H9 (cell line): ENCODE data around the gene NRCAM. TPM values are rescaled to one million over a fixed set of nuclear protein-coding genes. Genes with fewer than 3 reads are reported as not detected.
"Not testable (repeated sequence)": the region's sequence is repeated elsewhere in the genome, so short reads cannot be mapped to it uniquely, and the experiment has no call there.

Source experiments
- DNase-seq: peaks from one replicate; pipeline ENCODE4 v3.0.0-alpha.2; 2017
- H2AFZ ChIP-seq: one replicate; pipeline ENCODE4 v1.6.1; 2013; ENCODE audit warnings: mild to moderate bottlenecking, low read length, control low read depth, moderate library complexity
- H2AK5ac ChIP-seq: 2 replicates; pipeline ENCODE4 v1.6.1; 2013; ENCODE audit warnings: low read length, control low read depth, mixed read lengths; ENCODE audit not compliant: insufficient read length
- H2BK120ac ChIP-seq: one replicate; pipeline ENCODE4 v1.6.1; 2013; ENCODE audit warnings: low read depth, mild to moderate bottlenecking, low read length, control low read depth, inconsistent platforms; ENCODE audit not compliant: poor library complexity, severe bottlenecking
- H2BK12ac ChIP-seq: 2 replicates; pipeline ENCODE4 v1.6.1; 2013; ENCODE audit warnings: low read length, control low read depth, mixed read lengths, low read depth; ENCODE audit not compliant: insufficient read length
- H2BK15ac ChIP-seq: 2 replicates; pipeline ENCODE4 v1.6.1; 2013; ENCODE audit warnings: low read depth, low read length, control low read depth
- H2BK20ac ChIP-seq: one replicate; pipeline ENCODE4 v1.6.1; 2013; ENCODE audit warnings: low read depth, mild to moderate bottlenecking, low read length, control low read depth, inconsistent platforms; ENCODE audit not compliant: poor library complexity, severe bottlenecking
- H2BK5ac ChIP-seq: 2 replicates; pipeline ENCODE4 v1.6.1; 2013; ENCODE audit warnings: low read length, control low read depth, mixed read lengths; ENCODE audit not compliant: insufficient read length
- H3K14ac ChIP-seq: 2 replicates; pipeline ENCODE4 v1.6.1; 2013; ENCODE audit warnings: low read length, control low read depth; ENCODE audit not compliant: insufficient read depth
- H3K18ac ChIP-seq: 2 replicates; pipeline ENCODE4 v1.6.1; 2013; ENCODE audit warnings: low read depth, mild to moderate bottlenecking, mixed read lengths, low read length, control low read depth; ENCODE audit not compliant: insufficient read length
- H3K23ac ChIP-seq: 2 replicates; pipeline ENCODE4 v1.6.1; 2013; ENCODE audit warnings: low read length, control low read depth, mixed read lengths, low read depth; ENCODE audit not compliant: insufficient read length
- H3K23me2 ChIP-seq: 2 replicates; pipeline ENCODE4 v1.6.1; 2013; ENCODE audit warnings: low read depth, mild to moderate bottlenecking, mixed read lengths, low read length, control low read depth; ENCODE audit not compliant: insufficient read length, poor library complexity, severe bottlenecking
- H3K27ac ChIP-seq: 2 replicates; pipeline ENCODE4 v1.5.1; 2013; ENCODE audit warnings: low read length, control low read depth, mixed read lengths, low read depth; ENCODE audit not compliant: insufficient read length
- H3K27me3 ChIP-seq: 2 replicates; pipeline ENCODE4 v1.6.1; 2013; ENCODE audit warnings: low read length, control low read depth, inconsistent platforms; ENCODE audit not compliant: insufficient read depth
- H3K4ac ChIP-seq: 2 replicates; pipeline ENCODE4 v1.6.1; 2013; ENCODE audit warnings: low read depth, mild to moderate bottlenecking, control low read depth, inconsistent platforms, low read length, moderate library complexity
- H3K4me1 ChIP-seq: 2 replicates; pipeline ENCODE4 v1.6.1; 2013; ENCODE audit warnings: low read length, control low read depth, inconsistent platforms; ENCODE audit not compliant: insufficient read depth
- H3K4me2 ChIP-seq: 2 replicates; pipeline ENCODE4 v1.6.1; 2013; ENCODE audit warnings: low read length, control low read depth, mixed read lengths; ENCODE audit not compliant: insufficient read length, insufficient read depth
- H3K56ac ChIP-seq: 2 replicates; pipeline ENCODE4 v1.6.1; 2013; ENCODE audit warnings: low read depth, mild to moderate bottlenecking, mixed read lengths, low read length, control low read depth; ENCODE audit not compliant: insufficient read length
- H3K79me1 ChIP-seq: 2 replicates; pipeline ENCODE4 v1.6.1; 2013; ENCODE audit warnings: low read depth, mild to moderate bottlenecking, moderate library complexity, low read length, control low read depth, inconsistent platforms; ENCODE audit not compliant: insufficient read depth, poor library complexity, severe bottlenecking
- H3K79me2 ChIP-seq: 2 replicates; pipeline ENCODE4 v1.6.1; 2013; ENCODE audit warnings: low read length, control low read depth, inconsistent platforms; ENCODE audit not compliant: insufficient read depth
- H3K9ac ChIP-seq: 2 replicates; pipeline ENCODE4 v1.6.1; 2013; ENCODE audit warnings: low read length, control low read depth, mixed read lengths; ENCODE audit not compliant: insufficient read length; ENCODE audit errors: extremely low read depth
- H3K9me3 ChIP-seq: one replicate; pipeline ENCODE4 v1.6.1; 2013; ENCODE audit warnings: low read depth, low read length, inconsistent platforms; ENCODE audit not compliant: control insufficient read depth
- H3T11ph ChIP-seq: one replicate; pipeline ENCODE4 v1.6.1; 2013; ENCODE audit warnings: mild to moderate bottlenecking, low read length, control low read depth, inconsistent platforms
- H4K20me1 ChIP-seq: one replicate; pipeline ENCODE4 v1.6.1; 2013; ENCODE audit not compliant: control insufficient read depth, insufficient read length, insufficient read depth
- H4K5ac ChIP-seq: 2 replicates; pipeline ENCODE4 v1.6.1; 2013; ENCODE audit warnings: low read depth, mild to moderate bottlenecking, mixed read lengths, low read length, control low read depth; ENCODE audit not compliant: insufficient read length
- H4K8ac ChIP-seq: replicated peaks from 2 replicates; pipeline ENCODE4 v1.6.1; 2013; ENCODE audit warnings: low read length, control low read depth, mixed read lengths, low read depth; ENCODE audit not compliant: insufficient read length
- H4K91ac ChIP-seq: 2 replicates; pipeline ENCODE4 v1.6.1; 2013; ENCODE audit warnings: low read depth, mild to moderate bottlenecking, moderate library complexity, mixed read lengths, low read length, control low read depth; ENCODE audit not compliant: insufficient read length
- H3K27ac Mint-ChIP-seq, 3 experiments: 2 replicates in 2 of 3; 3 replicates in 1 of 3; pipeline ENCODE4 v1.8.0; 2020 to 2021; ENCODE audit warnings: mixed read lengths in 3 of 3, mild to moderate bottlenecking in 1 of 3, moderate library complexity in 1 of 3
- H3K27me3 Mint-ChIP-seq: 2 replicates; pipeline ENCODE4 v1.8.0; 2021; ENCODE audit warnings: low read depth, mild to moderate bottlenecking, moderate library complexity, mixed read lengths
- H3K36me3 Mint-ChIP-seq, 3 experiments: 2 replicates in 2 of 3; 3 replicates in 1 of 3; pipeline ENCODE4 v1.8.0; 2020 to 2021; ENCODE audit warnings: low read depth in 3 of 3, mixed read lengths in 3 of 3; ENCODE audit not compliant: insufficient read depth in 1 of 3
- H3K4me1 Mint-ChIP-seq, 2 experiments: 2 replicates each; pipeline ENCODE4 v1.8.0; 2020; ENCODE audit warnings: mixed read lengths in 2 of 2
- H3K4me3 Mint-ChIP-seq, 2 experiments: 2 replicates in 1 of 2; 3 replicates in 1 of 2; pipeline ENCODE4 v1.8.0; 2020 to 2021; ENCODE audit warnings: mild to moderate bottlenecking in 2 of 2, mixed read lengths in 2 of 2, moderate library complexity in 1 of 2
- H3K9me3 Mint-ChIP-seq, 2 experiments: 2 replicates in 1 of 2; 3 replicates in 1 of 2; pipeline ENCODE4 v1.8.0; 2020; ENCODE audit warnings: mild to moderate bottlenecking in 2 of 2, mixed read lengths in 2 of 2, moderate library complexity in 1 of 2
- CTCF ChIP-seq: fragments of 200-600 bp; sonication (generic); conservative IDR thresholded peaks from 3 replicates; pipeline ENCODE4 v1.8.0; 2021; ENCODE audit warnings: antibody characterized with exemption, mild to moderate bottlenecking
- WGBS: extraction: QIAGEN DNeasy Blood & Tissue Kit; methylation state at CpG from one replicate; pipeline ENCODE4 v1.1.7; 2013; ENCODE audit warnings: missing lambda C conversion rate, low lambda C conversion rate, mixed read lengths; ENCODE audit not compliant: insufficient read length; ENCODE audit errors: extremely low coverage; 5-methylcytosine and 5-hydroxymethylcytosine counted together
- long read RNA-seq: library from polyadenylated mRNA; unstranded; transcript quantifications from one replicate; pipeline ENCODE4 v2.0.0, GENCODE V29; 2020
- total RNA-seq: library from RNA; stranded (reverse); gene quantifications from 2 replicates; pipeline ENCODE4 v1.2.1, GENCODE V29; 2021

Gene NRCAM
- total RNA-seq: 1.8 and 2.3 TPM in 2 replicates
- long read RNA-seq, partial matches to known transcripts: 0 of 3 reads
- long read RNA-seq, other reads (novel, unspliced or antisense): 3 of 3 reads

DNA sequence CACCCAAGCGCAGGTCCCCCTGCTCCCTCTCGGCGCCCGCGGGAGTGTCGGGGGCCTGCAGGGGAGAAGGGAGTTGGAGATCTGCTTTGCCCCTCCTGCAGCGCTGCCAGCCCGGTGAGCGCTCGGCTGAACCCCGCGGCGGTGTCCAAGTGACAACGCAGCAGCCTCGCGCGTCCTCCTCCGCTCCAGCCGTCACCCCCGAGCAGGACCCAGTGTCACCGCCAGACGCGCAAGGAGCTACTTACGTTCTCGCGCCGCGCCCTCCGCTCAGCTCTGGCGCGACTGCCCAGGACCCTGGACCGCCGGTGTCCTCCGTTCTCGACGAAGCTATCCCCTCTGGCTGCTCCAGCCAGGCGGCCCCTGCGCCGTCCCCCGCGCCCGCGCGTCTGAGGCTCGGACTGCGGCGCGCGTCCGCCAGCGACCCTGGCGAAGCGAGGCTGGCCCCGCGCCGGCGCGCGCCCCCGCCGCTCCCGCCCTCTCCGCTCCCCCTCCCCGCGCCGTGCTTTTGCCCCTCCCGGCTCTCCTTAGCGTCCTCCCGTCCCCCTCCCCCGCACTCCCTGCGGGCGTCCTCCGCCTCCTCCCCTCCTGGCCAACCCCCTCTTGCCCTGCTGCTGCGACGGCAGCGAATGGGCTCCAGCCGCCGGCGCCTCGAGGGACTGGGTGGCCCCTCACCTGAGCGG lies at the start of gene NRCAM:
NRCAM (minus strand) TSS at position 439 of the 680 bp plus-strand sequence. CDS start 216,372 bp downstream, outside the sequence.
- H3K27me3 Mint-ChIP-seq: peaks cover 70% of the 10 kb centered on the region

DNA sequence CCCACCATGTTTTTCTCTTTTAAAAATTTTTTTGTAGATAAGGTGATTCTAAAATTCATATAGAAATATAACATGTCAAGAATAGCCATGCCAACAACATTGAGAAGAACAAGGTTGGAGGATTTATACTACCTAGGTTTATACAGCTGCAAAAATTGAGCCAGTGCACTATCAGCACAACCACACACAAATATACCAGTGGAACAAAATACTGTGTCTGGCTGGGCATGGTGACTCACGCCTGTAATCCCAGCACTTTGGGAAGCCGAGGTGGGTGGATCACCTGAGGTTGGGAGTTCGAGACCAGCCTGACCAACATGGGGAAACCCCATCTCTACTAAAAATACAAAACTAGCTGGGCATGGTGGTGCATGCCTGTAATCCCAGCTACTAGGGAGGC lies 48.3 kb upstream of the NRCAM start:
- not testable (repeated sequence) for H3K79me2 ChIP-seq, H3K79me1 ChIP-seq, H4K8ac ChIP-seq, H2AFZ ChIP-seq, H3K4ac ChIP-seq, H3K23ac ChIP-seq, H3K27me3 Mint-ChIP-seq, DNase-seq, H3K56ac ChIP-seq, H3T11ph ChIP-seq, H3K14ac ChIP-seq, H3K9ac ChIP-seq, H2BK20ac ChIP-seq, H3K4me1 Mint-ChIP-seq, H3K4me1 ChIP-seq, H2AK5ac ChIP-seq, H2BK12ac ChIP-seq, H3K4me2 ChIP-seq, H4K91ac ChIP-seq, H3K18ac ChIP-seq, H3K23me2 ChIP-seq, H2BK15ac ChIP-seq, H3K4me3 Mint-ChIP-seq, H3K27ac Mint-ChIP-seq, H4K20me1 ChIP-seq, H4K5ac ChIP-seq, H2BK5ac ChIP-seq, H3K9me3 Mint-ChIP-seq, H3K27ac ChIP-seq, H3K9me3 ChIP-seq, H2BK120ac ChIP-seq, H3K27me3 ChIP-seq
- peaks cover 1 to 24% (median 10%) of the 10 kb centered on the region in 3 experiments; a peak in 5 of 7 replicates for H3K36me3 Mint-ChIP-seq
- WGBS: no CpG with 5 or more reads among the region's 3 CpGs

More for the DNA sequence above, at the start of gene NRCAM:
- Histone ChIP-seq H3K27me3 (peaks cover 24% of the 10 kb centered on the region; the same call in 1 of the 2 replicates), H2BK20ac (no peak within 1 kb of the TSS), H2AFZ (peak within 1 kb of the TSS; percentile 54), H3K4me1 (peaks cover 9% of the 10 kb centered on the region), H2BK12ac (no peak within 1 kb of the TSS), H2BK15ac (no peak within 1 kb of the TSS), H4K91ac (no peak within 1 kb of the TSS), H3K14ac (no peak within 1 kb of the TSS), H3K23me2 (peaks cover 25% of the 10 kb centered on the region), H3K79me1 (no peaks in the 10 kb centered on the region), H2BK5ac (no peak within 1 kb of the TSS), H3K9ac (peak within 1 kb of the TSS; percentile 6), H2BK120ac (no peak within 1 kb of the TSS), H3K4me2 (peak within 1 kb of the TSS; percentile 92), H2AK5ac (no peak within 1 kb of the TSS), H3K27ac (no peak within 1 kb of the TSS), H3K18ac (no peak within 1 kb of the TSS), H4K5ac (no peak within 1 kb of the TSS), H3K4ac (no peak within 1 kb of the TSS), H3K56ac (no peak within 1 kb of the TSS), H4K8ac (no peak within 1 kb of the TSS), H3K79me2 (no peaks in the 10 kb centered on the region), H4K20me1 (no peaks in the 10 kb centered on the region), H3T11ph (no peak within 1 kb of the TSS), H3K9me3 (no peaks in the 10 kb centered on the region), H3K23ac (no peak within 1 kb of the TSS)
- no CpG with 5 or more reads among the region's 81 CpGs for WGBS
- Mint-ChIP-seq H3K9me3 (no peaks in the 10 kb centered on the region), H3K4me3 (peak within 1 kb of the TSS; percentile 78 to 92), H3K4me1 (peaks cover 28 to 37% of the 10 kb centered on the region in 2 experiments), H3K27ac (peak within 1 kb of the TSS in 1 of 3 experiments; percentile 88; a peak in 1 of 7 replicates), H3K36me3 (peaks cover 0 to 1% (median 0%) of the 10 kb centered on the region in 3 experiments; a peak in 1 of 7 replicates)
- no peak for TF ChIP-seq CTCF
- DNase-seq: peak; percentile 94
